HG03097 (cell line): ENCODE measurements around the gene LRRC1.
"Not testable (repeated sequence)": the region's sequence is repeated elsewhere in the genome, so short reads cannot be mapped to it uniquely, and the experiment has no call there.

Source experiments
- ATAC-seq: cut with Tn5 transposase; IDR thresholded peaks from one replicate; pipeline ENCODE4 v1.9.1; 2021; ENCODE audit not compliant: unreplicated experiment, low FRiP score

Gene LRRC1

DNA sequence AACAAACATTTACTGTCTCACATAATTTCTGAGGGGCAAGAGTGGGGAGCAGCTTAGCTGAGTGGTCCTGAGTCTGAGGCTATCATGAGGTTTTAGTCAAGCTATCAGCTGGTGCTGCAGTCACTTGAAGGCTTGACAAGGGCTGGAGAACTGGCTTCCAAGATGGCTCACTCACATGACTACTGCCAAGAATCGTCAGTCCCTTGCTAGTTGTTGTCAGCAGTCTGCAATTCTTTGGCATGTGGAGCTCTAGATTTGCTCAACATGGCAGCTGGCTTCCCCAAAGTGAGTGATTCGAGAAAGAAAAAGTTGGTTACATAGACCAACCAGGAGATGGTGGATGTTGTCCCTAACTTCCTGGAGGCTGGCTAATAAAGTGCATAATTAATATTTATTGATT lies 2.8 kb upstream of the LRRC1 start:
- no peak for ATAC-seq

DNA sequence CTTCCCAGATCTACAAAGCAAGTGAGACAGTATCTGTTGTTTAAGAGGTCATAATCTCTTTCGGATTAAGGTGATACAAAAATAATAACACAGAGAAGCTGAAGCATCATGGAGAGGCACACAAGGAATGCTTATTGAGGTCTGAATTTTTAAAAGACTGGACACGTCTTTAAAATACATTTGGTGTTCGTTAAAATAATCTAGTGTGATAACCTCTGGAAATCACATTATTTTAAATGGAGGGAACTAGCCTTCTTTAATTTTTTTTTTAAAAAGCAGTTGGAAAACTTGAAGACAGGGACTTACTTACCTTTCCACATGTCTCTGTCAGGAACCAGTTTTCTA lies 1.9 kb upstream of the LRRC1 start:
- ATAC-seq = no peak

DNA sequence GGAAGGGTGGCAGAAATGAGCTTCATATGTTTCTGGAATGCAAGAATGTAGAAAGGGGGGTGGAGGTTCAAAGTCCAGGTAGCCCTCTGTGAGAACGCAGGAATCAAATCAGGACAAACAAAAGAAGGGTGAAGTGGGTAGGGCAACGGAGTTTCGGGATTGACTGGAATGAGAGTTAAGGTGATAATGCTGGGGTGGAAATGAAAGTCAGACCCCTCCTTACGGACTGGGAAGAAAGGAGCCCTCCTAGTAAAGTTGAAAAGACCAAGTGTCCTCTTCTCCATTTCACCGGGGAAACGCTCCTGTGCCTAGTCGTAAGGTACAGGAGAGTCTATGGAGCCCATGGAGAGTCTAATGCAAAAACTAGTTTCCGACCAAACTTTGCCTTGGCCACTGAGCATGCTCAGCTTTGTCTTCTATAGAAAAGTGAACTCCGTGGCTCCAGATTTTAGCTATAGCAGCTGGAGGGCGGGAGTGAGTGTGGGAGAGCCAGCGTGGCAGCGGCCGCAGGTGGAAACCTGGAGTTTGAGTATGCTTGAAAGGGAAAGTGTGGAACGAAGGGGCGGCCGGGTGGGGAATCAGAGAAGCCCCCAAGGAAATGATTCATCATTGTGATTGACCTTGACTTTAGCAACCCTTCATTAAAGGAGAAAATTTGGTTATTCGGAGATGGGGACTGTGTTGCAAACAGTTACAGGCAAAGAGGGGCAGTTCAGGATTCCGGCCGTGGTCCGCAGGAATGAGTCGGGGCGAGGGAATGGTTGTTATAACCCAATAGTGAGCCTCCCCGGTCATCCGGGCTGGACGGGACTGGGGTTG lies 1.3 kb upstream of the LRRC1 start:
- ATAC-seq = no peak

DNA sequence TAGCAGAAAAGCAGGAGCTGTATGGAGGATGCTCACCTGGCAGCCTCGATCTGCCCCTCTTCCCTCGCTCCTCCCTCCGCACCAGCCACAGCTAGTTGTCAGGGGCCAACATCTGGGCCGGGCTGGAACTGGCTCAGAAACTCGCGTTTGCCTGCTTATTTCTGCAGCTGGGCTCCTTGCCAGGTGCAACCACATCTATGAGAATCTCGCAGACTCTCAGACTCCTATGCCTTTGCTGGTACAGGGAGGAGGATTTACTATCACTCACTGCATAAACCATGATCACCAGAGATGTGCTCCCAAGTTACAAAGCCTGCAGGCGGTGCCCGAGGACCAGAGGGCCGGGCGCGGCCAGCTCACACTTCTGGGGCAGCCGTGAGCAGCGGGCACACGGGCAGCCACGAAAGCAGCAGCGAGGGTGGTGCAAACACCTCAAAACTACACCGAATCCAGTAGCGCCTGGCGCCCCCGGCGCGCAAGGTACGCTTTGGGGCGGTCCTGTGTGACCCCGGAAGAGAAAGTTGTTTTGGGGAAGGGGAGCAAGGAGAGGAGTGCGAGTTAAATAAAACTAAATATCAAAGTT lies 577 bp upstream of the LRRC1 start:
- peak; percentile 59 for ATAC-seq

DNA sequence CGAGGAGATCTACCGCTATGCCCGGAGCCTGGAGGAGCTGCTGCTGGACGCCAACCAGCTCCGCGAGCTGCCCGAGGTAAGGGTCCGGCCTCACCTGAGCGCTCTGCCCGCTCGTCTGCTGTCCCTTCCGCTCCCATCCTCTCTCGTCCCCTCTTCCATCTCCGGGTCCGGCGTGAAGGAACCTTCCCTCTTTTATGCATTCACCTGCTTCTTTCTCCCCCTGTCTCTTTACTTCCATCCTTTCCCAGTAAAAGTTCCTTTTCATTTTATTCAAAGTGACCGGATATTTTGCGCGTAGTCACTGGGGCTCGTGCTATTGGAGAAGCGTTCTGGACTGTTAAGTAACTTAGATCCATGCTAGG lies 516 bp downstream of the LRRC1 start:
- peak; percentile 19 for ATAC-seq

DNA sequence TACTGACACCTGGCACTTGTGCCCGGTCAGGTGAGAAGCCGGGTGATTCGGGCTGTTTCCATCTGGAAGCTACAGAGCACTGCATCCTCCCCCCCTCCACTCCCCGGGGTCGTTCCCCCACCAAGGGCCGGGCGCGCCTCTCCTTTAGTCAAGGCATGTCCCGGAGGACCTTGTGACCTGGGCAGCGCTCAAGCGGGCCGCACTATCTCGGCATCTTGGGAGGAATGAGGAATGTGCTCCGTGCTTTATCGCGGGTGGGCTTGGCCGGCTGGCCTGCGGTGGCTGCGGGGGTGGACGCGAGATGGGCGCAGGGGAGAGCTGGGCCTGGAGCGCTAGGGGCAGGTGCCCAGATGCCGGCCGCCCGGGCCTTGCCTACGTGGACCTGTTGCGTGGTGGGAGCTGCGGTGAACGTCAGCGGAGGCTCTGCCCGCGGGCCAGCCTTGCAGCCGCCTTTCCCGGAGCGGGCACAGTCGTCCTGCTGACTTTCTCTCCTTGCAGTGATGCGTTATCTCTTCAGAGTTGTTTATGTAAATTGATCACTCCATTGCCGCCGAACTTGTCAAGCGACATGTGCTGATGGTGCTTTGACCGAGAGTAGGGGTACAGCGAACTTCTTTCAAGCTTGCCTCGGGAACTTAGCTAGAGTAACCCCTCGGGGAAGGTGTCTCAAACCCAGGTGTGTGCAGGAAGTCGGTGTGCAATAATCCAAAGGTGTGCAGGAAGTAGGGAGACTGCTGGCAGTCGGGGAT lies 1.1 kb downstream of the LRRC1 start:
- ATAC-seq = no peak

DNA sequence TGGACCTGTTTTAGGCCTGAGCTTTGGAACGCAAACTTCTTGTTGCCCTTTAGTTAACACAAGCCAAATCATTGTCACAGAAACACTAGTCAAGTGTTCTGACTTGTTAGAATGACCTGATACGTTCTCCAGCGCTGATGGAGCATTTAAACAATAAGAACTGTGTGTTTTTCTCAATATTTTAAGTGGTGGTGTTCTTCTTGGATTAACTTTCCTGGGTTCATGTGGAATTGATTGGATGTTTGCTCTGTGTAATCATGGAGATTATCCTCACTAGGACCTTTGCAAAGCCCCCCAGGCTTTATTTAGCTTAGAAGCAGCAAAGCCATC lies 1.6 kb downstream of the LRRC1 start:
- ATAC-seq = no peak

DNA sequence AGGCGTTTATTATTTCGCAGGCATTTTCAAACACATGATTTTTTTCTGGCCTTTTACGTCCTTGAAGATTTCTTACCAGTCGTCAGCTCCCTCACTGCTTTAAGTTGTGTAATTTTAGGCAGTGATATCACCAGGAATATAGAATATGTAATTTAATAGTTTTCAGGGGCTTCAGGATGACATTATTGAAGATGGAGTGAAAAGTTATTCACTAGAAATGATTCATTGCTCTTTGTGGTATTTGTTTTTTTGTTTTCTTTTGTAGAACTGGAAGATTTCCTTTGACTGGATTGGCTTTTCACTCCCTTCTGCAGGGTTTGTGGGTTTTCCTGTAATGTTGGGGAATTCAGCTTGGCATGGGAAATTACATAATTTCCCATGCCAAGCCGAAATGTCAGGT lies 2.0 kb downstream of the LRRC1 start:
- no peak for ATAC-seq

DNA sequence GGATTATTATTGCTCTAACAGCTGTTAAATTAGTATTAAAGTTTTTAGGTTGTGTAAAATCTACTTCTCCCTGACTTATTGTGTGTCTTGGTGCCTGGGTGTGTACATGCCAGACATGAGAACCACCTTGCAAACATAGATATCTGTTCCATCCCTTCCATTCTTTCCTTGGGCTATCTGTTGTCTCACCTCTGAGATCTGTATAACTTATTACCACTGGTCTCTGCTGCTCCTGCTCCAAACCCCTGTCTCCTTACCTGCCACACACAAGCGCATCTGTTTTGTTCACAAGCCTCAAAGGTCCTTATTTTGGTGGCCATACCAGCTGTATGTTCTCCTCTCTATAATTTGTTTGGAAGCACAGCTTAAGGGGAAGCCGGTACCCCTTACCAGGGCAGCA lies 2.5 kb downstream of the LRRC1 start:
- ATAC-seq = no peak

DNA sequence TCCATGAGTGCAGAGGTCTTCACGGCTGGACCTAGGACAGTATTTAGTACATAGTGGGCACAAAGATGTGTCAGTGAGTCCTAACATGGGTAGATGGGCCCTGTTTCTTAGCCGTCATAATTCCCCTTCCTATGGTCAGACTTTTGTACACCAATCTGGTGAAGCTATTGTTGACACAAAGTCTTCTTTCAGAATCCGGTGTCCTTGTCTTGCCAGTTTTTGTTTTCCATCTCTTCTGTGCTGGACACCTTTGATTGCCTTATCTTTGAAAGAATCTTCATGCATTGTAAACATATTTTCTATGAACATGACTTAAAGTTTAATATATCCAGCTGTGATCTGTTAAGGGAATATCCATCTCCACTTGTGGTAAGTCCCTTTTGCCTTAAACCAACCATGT lies 4.5 kb downstream of the LRRC1 start:
- no peak for ATAC-seq

DNA sequence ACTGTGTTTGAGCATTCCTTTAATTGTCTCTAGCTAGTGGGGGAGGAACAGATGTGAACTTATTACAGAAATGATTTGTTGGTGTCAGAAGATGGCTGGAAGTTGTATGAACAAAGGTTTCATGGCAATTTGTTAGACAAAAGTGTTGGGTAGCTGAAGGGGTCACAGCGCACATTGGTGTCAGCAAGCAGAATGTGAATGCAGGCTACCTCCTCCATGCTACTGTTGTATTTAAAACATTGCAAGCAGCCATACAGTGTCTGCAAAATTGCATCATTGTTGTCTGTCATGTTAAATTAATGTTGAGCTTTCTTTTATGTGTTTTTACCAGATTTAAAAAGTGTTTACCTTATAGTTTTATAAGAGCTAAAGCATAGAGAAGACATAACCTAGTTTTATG lies 6.2 kb downstream of the LRRC1 start:
- ATAC-seq = no peak

DNA sequence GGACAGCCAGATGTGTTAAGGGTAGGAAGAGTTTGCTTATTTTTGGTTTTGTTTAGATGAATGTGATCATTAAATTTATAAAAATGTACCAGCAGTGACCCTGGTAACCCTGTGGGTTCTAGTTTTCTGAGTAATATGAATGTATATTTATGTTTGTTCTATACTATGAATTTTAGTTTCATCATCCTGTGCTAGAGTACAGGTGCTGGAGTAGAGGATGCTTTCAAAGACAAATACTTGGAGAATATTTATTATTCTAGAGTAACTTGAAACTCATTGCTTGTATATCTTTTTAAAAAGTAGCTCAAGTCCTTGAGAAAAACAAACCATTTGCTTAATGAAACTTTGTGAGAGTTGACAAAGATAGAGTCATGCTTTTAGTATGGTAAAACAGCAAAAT lies 7.8 kb downstream of the LRRC1 start:
- no peak for ATAC-seq

DNA sequence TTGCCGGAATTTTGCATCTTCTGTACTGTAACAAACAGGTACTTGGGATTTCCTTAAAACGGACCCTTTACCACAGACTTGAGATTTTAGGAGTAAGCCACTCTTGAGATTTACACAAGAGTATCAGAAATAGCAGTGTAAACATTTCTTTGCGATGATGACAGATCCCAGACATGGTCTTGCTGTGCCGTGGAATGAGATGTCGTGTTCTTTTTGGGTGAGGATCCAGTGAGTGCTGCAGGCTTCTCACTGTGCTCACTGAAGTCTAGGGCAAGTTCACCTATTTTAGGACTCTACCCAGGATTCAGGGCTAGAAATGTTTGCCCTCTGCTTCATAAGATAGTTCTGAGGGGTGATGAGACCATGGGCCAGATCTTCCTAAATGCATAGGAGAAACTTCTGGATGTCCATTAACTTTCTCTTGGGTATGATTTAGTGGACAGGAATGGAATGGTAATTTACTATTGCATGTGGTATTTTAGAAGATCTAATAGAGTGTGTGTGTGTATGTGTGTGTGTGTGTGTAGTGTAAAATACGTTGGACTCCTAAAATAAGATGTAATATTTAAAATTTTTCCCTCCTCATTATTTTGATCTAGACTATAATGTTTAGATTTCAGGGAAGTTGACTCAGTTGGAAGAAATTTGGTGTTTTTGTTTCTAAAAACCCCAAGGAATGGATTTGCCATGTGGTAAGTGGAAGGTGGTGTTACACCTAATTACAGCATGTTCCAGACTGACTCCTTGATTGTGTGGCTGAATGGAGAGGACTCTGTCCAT lies 8.5 kb downstream of the LRRC1 start:
- no peak for ATAC-seq

DNA sequence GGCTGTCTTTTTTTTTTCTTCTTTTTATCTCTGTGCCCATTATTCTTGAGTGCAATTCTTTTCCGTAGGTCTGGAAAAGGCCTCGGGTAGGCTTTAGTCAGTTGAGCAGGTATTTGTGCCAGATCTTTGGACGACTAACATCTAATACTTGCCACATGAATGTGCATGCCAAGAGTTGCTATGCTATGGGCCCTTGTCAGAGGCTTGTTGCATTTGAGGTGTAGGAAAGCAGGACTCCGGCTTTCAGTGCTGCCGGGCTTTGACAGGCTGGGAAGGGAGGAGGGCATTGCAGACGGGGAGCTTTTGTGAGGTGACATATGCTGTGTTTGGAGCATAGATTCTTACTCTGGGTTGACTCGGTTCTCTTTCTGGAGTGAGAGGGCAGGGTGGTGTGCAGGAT lies 10.2 kb downstream of the LRRC1 start:
- ATAC-seq = no peak

DNA sequence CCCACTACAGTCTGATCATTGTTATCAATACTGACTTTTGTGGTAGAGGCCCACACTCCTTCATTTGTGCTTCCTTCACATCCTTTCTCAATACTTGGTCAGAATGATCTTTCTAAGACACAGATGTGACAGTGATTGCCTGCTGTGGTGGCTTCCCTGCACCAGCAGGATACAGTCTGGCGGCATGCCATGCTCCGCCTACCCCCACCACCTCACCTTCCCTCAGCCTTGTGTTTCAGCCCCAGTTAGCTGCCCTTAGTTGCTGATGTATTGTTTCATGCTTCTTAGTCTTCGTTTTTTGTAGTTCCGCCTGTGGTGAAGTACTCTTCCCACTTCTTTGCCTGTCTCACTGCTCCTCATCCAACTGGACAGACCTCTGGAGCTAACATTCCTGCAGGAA lies 10.9 kb downstream of the LRRC1 start:
- no peak for ATAC-seq

DNA sequence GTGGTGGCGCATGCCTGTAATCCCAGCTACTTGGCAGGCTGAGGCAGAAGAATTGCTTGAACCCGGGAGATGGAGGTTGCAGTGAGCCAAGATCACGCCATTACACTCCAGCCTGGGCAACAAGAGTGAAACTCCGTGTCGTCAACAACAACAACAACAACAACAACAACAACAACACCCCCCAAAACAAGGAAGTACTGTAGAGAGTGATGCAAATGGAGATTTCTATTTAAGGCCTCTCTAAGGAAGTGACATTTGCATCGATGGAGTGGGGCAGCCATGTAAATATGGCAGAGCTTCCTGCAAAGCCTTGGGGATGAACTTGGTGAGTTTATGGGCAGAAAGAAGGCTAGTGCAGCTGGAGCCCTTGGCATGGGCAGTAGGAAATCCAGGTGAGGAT lies 12.8 kb downstream of the LRRC1 start:
- not testable (repeated sequence) for ATAC-seq

DNA sequence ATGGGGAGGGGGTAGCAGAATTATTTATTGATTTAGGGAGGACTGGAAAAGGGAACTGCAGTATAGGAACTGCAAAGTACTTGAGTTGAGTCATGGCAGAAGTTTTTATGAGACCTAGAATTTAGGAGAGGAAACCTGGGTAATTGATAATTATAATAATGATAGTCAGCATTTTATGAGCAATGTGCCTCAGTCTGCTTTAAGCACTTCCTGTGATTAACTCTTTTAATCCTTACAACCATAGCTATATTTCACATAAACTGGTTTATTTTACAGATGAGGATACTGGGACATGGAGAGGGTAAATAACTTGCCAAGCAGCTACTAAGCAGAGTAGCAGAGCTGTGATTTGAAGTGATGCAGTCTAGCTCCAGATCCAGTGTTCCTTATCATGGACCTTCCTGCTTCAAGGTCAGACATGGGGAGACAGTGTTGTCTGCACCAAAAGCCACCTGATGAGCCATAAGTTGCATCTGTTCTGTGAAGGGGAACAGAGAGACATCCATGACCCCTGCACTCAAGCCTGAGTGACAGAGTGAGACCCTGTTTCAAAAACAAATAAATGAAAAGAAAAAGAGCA lies 13.6 kb downstream of the LRRC1 start:
- ATAC-seq = no peak

DNA sequence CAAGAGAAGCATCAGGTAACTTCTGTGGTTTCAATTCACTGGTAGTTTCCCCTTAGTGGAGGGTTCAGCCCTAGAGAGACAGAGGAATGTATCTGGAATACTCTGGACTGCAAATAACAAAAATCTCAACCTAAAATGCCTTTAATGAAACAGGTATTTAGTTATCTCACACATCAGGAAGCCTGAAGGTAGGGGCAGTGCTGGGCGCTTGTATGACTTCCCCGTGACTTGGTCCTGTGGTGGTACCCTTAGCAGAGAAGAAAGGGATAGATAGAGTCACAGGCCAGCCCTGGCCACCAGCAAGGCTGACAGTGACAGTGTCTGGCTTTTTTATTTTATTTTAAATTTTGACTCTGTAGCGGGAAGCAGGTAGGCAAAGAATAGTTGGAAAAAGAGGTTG lies 14.9 kb downstream of the LRRC1 start:
- ATAC-seq = no peak

DNA sequence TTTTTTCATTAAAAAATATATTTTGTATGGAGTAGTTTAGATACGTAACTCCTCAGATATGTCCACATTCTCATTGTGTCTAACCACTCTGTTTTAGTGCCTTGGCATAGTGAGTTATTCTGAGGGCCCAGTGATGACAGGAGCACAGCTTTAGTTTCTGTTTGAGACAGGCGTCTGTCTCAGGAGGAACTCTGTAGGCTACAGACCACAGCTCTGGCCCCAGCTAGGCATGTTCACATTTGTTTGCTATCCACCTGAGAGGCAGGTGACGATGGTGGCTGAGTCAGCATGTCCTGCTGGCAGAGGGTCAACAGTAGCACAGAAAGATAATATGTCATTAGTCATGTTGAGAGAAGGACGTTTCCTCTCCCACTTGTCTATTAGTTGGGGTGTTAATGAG lies 16.3 kb downstream of the LRRC1 start:
- peak; percentile 87 for ATAC-seq

DNA sequence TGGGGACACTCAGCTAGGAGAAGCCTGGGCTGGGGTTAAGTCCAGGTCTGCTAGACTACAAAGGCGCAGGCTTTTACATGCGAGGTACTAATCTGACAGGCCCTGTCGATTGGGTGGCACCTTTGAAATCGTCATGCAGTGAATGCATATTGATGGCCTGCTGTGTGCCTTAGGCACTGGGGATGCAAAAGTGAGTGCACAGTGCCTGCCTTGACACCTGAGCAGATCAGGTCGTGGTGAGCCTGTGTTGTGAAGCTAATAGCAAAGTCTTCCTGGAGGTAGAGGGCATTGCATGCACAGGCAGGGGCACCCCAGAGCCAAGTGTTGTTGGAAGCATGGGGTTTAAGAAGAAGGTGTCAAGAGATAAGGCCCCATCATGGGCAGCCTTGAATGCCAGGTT lies 16.9 kb downstream of the LRRC1 start:
- no peak for ATAC-seq

DNA sequence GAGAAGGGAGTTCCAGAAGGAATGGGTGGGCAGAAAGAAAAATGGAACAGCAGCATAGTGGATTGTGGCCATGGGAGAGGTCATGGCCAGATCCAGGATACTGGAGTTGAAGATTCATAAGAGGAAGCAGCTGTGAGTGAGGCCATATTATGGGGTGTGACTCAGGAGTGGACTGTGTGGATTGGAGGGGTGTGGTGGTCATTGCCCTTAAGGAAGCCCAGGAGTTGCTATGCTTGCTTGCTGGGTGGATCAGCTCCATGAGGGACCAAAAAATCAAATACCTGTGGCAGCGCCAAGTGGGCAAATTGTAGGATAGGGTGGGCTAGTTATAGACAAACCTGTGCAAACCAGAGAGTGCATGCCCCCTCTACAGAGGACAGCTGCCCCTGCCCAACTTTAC lies 18.3 kb downstream of the LRRC1 start:
- no peak for ATAC-seq
